HG02938 (cell line): ENCODE results near the gene CETN3.
"Not testable (repeated sequence)": the region's sequence is repeated elsewhere in the genome, so short reads cannot be mapped to it uniquely, and the experiment has no call there.

Experiments
- ATAC-seq: cut with Tn5 transposase; IDR thresholded peaks from one replicate; pipeline ENCODE4 v1.9.1; 2021; ENCODE audit warnings: mild to moderate bottlenecking, moderate library complexity; ENCODE audit not compliant: unreplicated experiment

CETN3 gene

DNA sequence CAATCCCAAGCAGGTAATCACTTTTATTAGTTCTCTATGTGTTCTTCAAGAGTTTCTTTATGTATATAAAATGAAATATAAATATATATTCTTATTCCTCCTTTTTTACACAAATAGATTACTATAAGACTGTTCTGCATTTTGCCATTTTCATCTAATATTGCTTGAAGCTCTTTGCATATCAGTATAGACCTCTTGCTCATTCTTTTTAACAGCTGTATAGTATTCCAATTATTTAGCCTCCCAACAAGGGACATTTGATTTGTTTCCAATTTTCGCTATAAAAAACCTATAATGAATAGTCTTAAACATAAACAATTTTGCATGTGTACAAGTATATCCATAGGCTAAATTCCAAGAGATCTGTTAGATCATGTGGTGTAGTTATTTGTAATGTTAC, 25.2 kb downstream of the CETN3 start:
- ATAC-seq, result no peak

DNA sequence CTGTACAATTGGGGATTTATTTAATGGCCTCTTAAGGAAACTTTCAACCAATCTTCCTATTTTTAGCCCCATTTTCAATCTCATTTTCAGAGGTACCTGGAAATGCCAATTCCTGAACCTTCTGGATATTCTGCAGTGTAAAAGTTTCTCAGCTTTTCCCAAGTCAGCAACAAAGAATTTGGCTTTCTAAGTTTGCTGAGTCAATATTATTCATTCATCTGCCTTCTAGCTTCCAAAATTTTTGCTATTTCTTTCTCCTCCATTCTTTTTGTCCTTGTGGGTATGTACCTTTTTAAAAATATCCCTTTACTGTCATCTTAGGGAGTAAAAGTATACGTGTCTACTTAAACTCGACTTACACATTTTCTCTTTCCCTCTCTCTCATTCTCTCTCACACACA, 25.7 kb downstream of the CETN3 start:
- ATAC-seq, result no peak

DNA sequence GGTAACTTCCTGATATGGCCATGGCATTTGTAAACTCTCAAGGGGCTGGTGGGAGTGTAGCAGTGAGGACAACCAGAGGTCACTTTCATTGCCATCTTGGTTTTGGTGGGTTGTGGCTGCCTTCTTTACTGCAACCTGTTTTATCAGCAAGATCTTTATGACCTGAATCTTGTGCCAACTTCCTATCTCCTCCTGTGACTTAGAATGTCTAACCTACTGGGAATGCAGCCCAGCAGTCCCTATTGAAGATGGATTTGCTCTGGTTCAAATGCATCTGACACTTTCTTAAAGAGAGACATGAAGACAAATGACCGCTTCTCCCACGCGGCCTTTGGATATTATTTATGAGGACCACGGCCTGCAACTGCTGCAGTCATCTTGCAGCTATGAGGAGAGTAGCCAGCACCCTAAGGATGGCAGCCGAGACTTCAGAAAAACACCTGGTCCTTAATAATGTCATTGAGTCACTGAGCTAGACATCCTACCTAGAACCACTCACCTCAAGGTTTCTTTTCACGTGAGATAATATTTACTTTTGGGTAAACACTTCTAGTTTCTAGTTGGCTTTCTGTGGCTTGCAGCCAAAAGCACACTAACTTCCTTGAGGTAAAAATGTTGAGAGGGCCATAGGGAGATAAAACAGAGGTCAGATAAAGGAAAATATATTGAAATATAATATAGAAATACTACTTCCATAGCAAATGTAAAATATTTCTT, 28.2 kb downstream of the CETN3 start:
- no peak for ATAC-seq

DNA sequence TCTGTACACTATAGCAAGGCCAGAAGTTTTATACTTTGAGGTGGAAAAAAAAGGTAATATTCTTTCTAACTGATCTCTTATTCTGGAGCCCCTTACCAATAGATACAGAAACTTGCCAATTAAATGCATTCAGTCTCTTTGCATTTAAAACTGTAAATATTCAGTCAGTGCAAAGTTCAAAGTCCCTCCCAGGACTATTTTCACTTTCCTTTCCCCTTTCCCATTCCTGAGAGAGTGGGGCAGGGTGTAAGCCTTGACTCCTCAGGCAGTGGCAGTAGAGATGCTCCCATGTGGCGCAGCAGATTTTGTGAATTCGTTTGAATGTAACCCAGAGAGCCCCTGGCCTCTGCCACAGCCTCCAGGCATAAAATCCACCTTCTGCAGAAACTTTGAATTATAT, 29.9 kb downstream of the CETN3 start:
- no peak for ATAC-seq

DNA sequence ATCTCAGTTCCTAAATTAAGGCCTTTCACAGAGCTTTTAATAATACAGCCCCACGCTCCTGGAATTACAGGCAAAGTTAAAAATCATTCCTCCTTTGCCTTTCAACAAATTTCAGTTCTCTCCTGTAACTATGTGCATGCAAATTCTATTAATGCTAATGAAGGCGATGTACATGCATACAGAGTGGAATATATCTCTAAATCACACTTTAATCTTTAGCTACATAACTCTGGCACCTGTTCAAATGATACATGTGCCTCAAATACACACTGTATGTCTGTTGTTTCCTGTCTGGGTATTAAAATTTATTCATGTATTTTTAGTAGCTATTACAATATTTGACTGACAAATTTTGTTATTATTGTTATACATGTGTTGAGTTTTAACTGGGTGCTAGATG, 30.8 kb downstream of the CETN3 start:
- no peak for ATAC-seq

DNA sequence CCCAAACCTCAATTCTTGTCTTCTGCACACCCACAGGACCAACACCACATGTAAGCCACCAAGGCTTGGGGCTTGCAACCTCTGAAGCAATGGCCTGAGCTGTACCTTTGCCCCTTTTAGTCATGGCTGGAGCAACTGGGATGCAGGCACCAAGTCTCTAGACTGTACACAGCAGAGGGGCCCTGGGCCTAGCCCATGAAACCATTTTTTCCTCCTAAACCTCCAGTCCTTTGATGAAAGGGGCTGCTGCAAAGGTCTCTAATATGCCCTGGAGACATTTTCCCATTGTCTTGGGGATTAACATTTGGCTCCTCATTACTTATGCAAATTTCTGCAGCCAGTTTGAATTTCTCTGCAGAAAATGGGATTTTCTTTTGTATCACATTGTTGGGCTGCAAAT, 38.3 kb downstream of the CETN3 start:
- not testable (repeated sequence) for ATAC-seq

DNA sequence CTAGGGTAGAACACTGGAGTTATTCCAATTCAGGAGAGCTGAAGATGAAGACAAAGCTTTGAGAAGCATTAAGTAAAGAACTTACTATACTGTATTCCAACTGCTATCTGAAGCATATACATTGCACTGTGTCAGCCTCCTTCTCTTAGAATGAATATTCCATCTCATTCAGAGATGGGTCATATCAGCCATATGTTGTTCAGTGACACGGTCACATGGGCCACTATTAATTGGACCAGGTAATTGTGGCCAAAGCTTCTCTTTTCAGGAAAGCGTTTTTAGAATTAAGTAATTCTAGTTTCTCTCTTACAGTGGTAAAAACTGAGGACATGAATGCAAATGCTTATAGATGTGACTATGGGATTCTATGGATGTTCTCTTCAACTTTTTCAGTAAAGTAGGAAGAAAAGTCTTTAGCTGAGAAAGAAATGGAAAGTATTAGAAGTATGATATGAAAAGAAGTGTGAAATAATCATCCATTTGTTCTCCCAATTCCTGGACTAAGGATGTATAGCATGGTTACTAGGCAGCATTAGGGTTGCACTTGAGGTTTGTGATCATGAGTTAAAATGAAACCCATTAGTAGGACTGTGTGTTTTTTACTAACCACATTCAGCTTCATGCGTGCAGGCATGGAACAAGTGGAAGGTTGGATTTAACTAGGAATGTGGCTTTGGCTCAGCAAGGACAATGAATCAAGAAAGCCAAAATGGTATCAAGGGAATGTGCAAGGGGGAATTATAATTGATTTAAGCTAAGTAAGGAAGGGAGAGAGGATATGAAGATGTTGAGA, 40.9 kb downstream of the CETN3 start:
- peak; percentile 91 for ATAC-seq

DNA sequence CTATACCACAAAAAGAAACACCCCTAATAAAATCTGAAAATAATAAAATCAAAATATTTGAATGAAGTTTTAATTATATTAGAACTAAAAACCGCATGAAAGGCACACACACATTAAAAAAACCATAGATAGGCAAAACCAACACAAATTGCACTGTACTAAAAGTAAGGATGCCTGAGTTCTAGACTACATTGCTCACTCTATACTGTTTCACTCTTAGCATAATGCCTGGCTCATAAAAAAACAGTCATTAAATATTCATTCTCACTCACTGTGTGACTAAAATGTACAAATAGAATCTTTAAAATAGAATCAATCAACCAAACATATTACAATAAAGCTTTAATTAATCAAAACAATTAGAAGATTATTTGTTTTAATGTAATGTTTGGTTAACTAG, 41.7 kb downstream of the CETN3 start:
- ATAC-seq, result no peak

DNA sequence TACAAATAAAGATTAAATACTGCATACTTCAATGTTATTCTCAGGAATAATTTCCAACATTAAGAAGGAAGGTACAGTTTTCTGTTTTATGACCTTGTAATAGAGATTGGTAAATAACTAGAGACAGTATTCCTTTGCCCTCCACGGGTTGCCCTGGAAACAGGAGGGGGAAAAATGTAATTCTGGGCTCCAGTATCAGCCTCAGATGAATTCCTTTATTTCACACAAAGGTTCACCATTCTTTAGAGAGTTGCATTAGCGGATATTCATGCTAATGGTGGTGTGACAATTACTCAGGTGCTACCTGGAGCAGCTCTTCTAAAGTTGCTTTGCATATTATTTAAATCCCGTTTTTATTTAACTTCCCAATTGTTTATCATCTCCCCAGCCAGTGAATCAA, 42.6 kb downstream of the CETN3 start:
- ATAC-seq, result no peak

DNA sequence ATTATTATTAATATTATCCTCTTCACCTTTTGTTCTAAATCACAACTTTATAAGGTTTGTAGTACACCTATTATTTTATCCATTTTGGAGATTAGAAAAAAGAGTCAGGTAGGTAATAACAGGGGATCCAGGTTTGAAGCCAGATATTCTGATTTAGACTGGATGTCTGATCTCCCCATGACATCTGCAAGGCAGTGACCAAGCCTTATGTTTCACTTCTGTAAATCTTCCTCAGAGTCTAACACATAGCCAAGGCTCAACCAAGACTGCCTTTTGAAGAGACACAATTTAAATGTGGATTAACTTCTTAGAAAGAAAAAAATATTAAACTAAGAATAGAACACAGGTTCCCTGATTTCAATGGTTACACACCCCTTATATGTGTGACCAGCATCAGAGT, 44.2 kb downstream of the CETN3 start:
- no peak for ATAC-seq

DNA sequence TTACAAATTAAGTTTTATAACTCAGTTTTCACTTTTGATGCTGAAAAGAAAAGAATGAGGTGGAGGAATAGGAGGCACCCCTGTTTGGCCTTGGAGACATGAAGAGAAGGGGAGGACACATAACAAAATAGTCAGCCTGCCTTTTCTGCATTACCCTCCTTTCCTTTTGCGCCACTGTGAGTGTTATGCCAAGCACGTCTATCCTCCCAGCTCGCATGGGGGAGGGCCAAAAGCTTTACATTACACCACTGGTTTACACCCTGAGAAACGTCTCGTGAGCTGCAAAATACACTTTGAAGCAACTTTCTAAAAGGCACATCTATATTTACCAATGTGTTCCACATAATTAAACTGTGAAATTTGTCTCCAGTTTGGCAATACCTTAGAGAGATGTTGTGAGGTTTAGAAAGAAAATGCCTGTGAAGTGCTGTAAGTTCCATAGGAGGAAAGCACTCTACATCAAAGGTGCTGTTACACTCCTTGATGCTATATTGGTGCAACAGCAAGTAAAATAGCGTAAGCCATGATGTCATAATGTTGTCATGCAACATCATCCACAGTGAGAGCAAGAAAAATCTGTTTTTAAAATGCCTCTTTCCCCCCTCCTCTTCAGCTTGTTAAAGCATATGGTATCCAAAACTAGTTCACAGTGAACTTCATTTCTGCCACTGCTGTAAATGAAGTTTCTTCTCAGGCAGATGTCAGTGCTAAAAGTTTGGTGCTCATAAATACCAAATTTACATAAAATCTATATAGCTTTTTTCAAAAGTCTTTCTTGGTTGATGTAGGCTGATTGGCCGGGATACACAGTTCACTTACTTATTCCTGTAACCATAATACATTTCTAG, 50.3 kb downstream of the CETN3 start:
- ATAC-seq, result no peak

DNA sequence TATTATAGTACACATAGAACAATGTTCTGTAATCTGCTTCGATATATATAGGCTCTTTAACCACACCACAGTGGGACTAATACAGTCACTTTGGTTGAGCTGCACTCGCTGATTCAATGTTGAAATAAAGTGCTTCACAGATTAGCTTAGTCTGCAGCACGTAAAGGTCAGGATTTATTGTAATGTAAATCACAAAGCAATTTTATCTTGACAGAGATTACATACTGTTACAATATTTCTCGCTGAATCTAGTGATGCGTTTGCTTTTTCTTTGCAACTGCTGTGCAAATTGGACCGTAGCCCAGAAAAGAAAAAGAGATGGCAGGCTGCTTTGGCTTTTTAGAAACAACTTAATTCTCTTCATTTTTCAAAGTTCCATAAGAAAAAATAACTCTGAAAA, 52.9 kb downstream of the CETN3 start:
- ATAC-seq, result no peak

DNA sequence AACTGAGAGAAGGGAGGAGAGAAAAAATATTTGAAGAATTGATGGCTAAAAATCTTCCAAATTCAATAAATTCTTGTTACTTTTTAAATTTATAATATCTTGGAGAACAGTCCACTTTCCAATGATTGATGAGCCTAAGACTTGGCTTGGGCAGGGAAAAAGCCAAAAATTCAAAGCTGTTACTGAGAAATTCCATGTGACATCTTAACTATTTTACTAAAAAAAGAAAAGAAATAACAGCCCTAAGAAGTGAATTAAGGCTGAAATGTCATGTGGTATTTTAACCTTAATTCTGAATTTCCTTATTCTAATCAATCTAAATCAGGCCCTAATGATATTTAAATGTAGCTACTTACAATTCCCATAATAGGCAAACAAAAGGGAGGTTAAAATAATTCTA, 53.4 kb downstream of the CETN3 start:
- ATAC-seq, result no peak

DNA sequence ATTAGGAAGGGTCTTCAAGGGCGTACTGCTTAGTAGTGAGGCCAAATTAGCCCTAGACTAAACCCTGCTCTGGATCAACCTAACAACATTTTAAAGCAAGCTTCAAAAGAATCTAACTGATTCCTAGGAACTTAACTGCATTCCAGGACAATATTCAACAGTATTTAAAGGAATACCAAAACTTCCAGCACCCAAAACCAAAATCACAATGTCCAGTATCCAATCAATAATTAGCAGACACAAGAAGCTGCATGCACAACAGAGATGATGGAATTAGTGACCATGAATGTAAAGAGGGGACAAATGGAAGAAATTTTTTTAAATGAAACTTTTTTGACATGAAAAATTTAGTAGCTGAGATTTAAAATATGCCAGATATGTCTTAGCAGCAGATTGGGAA, 53.9 kb downstream of the CETN3 start:
- ATAC-seq, result no peak

DNA sequence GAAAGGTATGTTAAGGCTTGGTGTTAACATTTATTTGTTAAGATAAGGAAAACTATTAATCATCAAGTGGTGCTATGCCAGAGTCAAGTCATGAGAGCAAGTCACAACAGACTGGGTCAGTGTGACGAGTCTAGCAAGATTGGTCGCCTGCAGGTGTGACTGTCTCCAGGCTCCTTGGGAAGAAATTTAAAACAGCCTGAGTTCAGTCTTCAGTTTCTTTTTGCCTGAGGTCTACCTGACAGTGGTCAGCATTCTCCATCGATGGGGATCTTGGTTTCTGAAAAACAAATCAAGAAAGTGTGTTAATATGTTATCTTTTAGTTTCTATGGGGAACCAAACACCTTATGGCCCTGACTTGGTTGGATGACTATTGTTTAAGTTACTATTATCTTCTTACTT, 56.3 kb downstream of the CETN3 start:
- ATAC-seq, result peak; percentile 92

DNA sequence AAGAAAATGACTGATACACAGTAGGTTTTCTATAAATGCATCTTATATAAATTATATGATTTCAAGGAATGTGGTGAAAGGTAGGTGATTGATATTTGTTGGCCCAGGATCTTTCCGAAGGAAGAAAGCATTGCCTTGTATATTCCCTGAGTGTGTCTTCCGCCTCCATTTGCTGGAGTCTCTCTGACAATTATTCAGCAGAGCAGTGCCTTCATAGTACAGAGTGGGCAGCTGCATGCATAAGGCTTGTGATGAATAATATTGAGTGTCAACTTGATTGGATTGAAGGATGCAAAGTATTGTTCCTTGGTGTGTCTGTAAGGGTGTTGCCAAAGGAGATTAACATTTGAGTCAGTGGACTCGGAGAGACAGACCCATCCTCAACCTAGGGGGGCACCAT, 58.5 kb downstream of the CETN3 start:
- no peak for ATAC-seq

DNA sequence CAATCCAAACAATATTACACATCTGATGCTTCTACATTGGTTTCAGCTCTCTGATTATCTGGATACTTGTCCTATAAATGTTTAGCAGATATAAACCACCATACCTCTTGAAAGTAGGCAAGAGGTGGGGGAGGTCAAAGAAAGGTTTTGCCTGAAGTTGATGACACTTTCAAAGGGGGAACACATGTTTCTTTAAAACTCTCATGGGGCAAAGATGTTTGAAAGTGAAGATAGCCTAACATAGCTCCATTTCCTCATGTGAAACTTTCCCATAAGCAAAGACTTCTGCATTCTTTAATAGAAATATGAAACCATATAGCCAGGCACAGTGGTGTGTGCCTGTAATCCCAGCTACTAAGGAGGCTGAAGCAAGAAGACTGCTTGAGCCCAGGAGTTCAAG, 62.1 kb downstream of the CETN3 start:
- ATAC-seq, result peak; percentile 73

DNA sequence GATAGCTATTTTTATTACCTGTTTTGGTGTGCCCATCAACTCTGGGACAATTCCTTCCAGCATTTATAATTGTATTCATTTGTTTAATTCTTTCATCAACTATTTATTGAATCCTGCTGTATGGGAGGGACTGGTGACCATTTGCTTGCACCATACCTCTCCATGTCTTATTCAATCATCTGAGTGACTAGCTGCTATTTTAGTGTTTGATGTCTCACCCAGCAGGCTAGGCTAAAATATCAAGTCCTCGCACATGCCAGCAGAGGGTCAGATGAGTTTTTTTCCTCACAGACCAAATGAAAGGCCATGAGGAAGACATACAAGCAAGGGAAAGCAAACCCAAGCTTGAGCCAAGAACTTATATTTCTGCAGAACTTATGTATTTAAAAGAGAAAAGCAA, 63.9 kb downstream of the CETN3 start:
- ATAC-seq, result no peak

DNA sequence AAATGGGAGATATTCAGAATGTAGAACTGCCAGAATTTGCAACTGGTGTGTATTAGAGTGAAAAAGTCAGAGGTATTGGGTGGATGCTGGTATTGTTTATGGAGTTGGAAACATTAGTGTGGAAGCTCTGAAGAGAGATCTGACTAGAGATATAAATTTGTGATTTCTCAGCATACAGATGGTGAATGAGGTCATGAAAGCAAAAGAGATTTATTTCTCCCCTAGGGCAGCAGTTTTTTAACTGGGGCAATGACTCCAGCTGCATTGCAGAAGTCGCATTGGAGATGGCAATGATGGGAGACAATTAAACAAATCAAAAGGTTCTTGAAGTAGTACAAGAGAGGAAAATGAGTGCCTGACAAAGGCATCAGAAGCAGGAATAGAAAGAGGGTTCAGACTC, 64.9 kb downstream of the CETN3 start:
- ATAC-seq, result no peak

DNA sequence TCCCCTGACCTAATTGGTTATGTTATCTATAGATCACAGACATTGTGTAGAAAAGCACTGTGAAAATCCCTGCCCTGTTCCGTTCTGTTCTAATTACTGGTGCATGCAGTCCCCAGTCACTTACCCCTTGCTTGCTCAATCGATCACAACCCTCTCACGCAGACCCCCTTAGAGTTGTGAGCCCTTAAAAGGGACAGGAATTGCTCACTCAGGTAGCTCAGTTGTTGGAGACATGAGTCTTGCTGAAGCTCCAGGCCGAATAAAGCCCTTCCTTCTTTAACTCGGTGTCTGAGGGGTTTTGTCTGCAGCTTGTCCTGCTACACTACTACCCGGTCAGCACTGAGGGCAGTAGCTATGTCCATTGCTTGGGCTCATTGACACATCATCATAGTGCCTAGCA, 65.8 kb downstream of the CETN3 start:
- not testable (repeated sequence) for ATAC-seq

DNA sequence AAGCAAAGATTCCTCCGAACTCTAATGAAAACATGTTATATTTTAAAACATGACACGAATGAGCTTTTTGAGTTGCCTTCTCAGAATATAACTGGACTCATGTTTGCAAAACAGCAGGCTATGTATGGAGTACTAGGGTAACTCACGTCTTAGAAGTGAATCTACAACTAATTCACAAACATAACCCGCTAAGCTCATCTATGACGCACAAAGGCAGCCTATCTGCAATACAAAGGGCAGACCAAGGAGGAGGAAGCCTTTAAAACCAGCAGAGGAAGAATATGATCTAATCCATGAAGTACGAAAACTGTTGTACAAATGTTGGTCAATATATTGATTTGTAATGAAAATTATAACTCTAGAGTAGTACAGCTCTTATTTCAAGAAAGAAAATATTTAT, 67.0 kb downstream of the CETN3 start:
- no peak for ATAC-seq
